GM19238 (cell line): ENCODE results near the gene SLC28A3.
A peak's percentile ranks its signal among the peaks of the same experiment; 100 is the strongest.

ENCODE experiments used
- DNase-seq: peaks from one replicate; pipeline ENCODE4 v3.0.0; 2011; ENCODE audit warnings: low spot score; ENCODE audit not compliant: insufficient read length

Gene SLC28A3

DNA sequence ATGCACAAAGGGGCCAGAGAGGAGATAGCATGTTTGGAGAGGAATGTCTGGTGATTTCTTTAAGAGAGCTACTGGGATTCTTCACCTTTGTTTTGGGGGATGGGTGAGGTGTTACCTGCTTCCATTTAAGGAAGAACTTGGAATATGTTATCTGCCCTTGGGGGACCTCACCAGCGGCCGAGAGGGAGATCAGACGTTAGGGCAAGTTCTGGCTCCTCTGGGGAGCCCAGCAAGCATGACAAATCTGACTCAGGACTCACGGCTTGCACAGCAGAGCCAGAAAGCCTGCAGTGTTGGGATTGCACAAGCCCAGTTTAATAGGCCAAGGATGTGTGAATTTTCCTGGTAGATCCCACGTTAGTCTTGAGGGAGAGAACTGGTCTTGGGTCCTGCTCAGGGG lies 40.3 kb downstream of the SLC28A3 start:
- no peak for DNase-seq

GRCh38 chr9:84297162-84297821 lies 43.3 kb downstream of the SLC28A3 start:
- no peak for DNase-seq

- no peak for DNase-seq
Observed at GRCh38 chr9:84296146-84296843, 44.3 kb downstream of the SLC28A3 start.

DNA sequence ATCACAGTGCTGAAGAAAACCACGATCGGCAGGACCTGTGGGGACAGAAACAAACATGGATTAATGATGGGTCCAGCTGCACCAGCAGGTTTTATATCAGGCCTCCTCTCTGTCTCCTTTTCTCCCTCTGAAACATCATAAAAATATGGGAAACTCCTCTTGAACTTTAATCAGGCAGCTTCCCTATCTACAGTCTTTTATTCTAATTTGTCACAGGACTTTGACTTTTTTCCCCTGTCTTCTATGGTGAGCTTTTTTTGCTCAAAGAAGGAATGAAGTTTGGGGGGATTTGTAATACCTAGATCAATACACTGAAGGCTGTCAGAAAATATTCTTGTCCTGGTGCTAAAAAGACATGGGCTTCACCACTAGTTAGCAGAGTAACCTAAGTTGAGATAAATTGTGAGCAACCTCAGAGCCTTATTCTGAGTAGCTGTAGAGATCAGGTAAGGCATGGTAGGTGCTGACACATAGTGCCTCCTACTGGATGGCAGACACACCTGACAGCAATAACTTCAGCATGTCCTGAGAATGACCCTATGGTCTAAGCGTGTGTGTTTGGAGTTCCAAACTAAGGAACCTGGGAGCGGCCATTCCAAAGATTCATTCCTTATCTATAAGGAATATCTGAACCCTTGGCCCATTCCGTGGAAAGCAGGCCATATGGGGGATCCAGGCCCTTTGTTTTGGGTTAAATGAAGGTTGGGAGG lies 46.2 kb downstream of the SLC28A3 start:
- no peak for DNase-seq

GRCh38 chr9:84293001-84293798 lies 47.4 kb downstream of the SLC28A3 start:
- no peak for DNase-seq

DNA sequence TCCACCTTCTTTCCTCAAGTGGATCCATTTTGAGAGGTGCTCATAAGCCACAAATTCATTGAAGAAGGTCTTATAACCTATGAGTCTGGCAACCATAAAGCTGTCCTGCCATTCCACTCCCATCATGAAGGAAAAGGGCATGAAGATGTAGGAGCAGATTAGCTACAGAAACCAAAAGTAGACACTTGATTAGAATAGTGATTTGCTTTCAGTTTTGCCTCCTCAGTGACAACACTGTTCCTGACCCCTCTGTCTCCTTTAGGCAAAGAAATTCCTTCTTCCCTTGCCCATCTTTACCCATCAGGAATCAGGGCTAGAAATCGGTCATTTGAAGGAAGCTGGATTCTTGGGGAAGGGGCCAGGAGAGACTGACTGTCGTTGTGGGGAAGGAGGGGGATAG lies 55.2 kb downstream of the SLC28A3 start:
- no peak for DNase-seq

DNA sequence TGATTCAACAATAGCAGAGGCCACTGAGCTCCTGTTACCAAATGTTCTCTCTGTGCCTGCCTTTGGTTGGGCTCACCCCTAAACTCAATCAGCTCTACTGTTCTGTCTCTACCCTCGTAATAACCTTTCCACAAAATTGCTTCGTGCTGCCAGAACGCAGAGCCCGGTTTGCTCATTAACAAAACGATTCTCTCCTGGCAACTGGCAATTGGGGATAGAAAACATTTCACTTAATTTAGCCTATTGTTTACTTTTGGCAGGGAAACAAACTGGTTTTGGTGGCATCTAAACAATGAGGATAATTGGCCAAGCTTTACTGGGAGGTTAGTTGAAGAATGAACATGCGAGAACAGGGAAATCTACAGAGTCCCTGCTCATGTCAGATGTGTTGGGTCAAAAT lies 56.6 kb downstream of the SLC28A3 start:
- DNase-seq: no peak

GRCh38 chr9:84278130-84278529 lies 62.4 kb downstream of the SLC28A3 start:
- no peak for DNase-seq

GRCh38 chr9:84277646-84278045 lies 62.9 kb downstream of the SLC28A3 start:
- no peak for DNase-seq

DNA sequence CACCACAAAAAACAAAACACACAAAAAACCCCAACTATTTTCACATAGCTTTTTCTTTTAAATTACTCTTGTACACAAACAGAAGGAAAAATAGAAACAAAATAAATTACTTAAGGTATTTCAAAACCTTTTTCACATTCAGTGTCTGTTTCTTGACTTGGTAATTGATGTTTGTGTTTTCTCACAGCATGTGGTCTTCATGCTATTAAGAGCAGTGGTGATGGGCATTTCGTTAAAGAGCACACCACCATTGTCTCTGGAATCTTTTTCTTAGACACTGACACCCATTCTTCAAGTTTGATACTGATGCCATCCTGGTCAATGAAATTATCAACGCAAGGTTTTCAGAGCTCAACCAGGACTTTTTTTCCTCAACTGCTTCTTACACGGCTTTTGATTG lies 63.8 kb downstream of the SLC28A3 start:
- no peak for DNase-seq

DNA sequence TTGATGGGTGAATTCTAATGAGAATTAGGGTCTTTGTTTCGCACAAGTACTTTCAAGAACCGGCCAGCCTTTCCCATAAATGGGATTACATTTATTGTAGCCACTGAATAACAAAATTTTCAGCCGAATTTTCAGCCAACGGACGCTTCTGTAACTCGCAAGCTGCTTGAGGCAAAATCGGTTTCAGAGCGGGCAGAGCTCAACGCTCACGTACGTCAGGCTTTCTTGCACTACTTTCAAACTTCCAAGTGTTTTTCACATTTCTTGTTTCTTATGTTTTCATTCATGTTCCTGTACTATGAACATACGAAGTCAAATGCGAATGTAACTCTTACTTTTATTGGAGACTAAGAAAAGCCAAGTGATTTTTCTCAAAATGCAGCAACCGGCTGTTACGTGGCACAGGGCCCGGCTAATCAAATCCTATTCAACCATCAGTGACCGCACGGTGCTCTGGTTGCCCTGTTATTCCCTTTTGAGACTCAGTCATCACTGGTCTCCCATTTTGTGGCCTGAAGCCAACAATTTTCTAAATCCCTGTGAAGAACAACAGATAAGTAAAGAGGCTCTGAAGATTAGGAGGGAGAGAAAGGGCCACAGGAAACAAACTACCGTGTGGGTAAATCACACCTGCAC lies 68.5 kb downstream of the SLC28A3 start:
- no peak for DNase-seq

GRCh38 chr9:84271531-84271900 lies 69.0 kb downstream of the SLC28A3 start:
- peak; percentile 32 for DNase-seq

GRCh38 chr9:84270847-84271530 lies 69.6 kb downstream of the SLC28A3 start:
- no peak for DNase-seq

- no peak for DNase-seq
Observed at GRCh38 chr9:84266087-84266561, 74.4 kb downstream of the SLC28A3 start.

- no peak for DNase-seq
Observed at GRCh38 chr9:84264307-84265029, 76.1 kb downstream of the SLC28A3 start.

GRCh38 chr9:84261070-84261746 lies 79.3 kb downstream of the SLC28A3 start:
- peak; percentile 48 for DNase-seq

DNA sequence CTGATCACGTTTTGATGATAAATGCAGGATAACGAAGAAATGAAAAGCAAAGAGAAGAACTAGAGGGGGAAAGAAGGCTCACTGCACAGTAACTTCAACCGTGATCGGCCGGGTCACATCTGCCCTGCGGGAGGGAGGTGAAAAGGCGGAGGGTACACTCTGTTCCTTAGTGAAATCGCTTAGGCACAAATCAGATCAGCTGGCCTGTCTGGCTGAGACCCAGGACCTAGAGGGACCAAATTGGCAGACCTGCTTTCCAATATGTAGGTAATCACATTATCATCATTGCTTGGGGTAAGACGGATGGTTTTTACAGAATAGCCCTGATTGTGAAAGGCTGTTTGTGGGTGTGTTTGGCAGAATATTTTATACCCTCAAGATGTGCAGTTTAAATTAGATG lies 82.2 kb downstream of the SLC28A3 start:
- DNase-seq: no peak

GRCh38 chr9:84255696-84256095 lies 84.9 kb downstream of the SLC28A3 start:
- no peak for DNase-seq

- DNase-seq: no peak
Observed at GRCh38 chr9:84254972-84255371, 85.6 kb downstream of the SLC28A3 start.
